Coronary artery (tissue), 2 donors: ENCODE data around the gene DPP4.

Experiments used
- DNase-seq: peaks from one replicate; pipeline ENCODE4 v3.0.0-alpha.2; 2017; ENCODE audit warnings: low spot score
- H3K27ac ChIP-seq, 2 donors: fragments of 200-600 bp; sonication (generic); one replicate each; pipeline ENCODE4 v1.5.1; 2016 to 2019
- H3K4me3 ChIP-seq: fragments of 200-600 bp; sonication (generic); 2 replicates; pipeline ENCODE4 v1.5.1; 2016; ENCODE audit warnings: mild to moderate bottlenecking, moderate library complexity
- TF ChIP-seq, protein P1 (sequence below): fragments of 200-600 bp; sonication (generic); IDR thresholded peaks from one replicate; pipeline ENCODE4 v1.5.1; 2019; ENCODE audit warnings: antibody characterized with exemption

Gene DPP4

DNA sequence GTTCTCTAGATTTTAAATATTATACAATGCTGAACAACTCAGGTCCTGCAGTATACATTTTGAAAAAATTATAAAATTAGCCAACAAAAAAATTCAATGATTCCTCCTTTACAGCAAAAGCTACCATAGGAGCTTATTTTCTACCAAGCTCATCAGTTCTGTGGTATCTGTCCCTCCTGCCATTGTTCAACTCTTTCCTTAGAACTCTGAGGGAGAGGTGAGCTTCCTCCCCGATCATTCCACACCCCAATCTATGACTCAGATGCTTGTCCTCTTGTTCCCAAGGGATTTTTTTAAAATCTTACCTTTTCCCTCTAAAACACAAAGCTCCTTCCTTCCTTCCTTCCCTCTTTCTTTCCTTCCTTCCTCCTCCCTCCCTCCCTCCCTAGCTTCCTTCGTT lies 13.5 kb downstream of the DPP4 start:
- no peak overlapping the region for H3K4me3 ChIP-seq
- TF ChIP-seq, protein P1, sequence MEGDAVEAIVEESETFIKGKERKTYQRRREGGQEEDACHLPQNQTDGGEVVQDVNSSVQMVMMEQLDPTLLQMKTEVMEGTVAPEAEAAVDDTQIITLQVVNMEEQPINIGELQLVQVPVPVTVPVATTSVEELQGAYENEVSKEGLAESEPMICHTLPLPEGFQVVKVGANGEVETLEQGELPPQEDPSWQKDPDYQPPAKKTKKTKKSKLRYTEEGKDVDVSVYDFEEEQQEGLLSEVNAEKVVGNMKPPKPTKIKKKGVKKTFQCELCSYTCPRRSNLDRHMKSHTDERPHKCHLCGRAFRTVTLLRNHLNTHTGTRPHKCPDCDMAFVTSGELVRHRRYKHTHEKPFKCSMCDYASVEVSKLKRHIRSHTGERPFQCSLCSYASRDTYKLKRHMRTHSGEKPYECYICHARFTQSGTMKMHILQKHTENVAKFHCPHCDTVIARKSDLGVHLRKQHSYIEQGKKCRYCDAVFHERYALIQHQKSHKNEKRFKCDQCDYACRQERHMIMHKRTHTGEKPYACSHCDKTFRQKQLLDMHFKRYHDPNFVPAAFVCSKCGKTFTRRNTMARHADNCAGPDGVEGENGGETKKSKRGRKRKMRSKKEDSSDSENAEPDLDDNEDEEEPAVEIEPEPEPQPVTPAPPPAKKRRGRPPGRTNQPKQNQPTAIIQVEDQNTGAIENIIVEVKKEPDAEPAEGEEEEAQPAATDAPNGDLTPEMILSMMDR = no peak
- no peak overlapping the region for H3K27ac ChIP-seq
- no peak for DNase-seq

- Histone ChIP-seq H3K4me3 (no peak overlapping the region), H3K27ac (no peak overlapping the region)
- DNase-seq = no peak
- TF ChIP-seq, protein P1 = no peak
These were observed 14.9 kb downstream of the DPP4 start for GRCh38 chr2:162058973-162059668.

DNA sequence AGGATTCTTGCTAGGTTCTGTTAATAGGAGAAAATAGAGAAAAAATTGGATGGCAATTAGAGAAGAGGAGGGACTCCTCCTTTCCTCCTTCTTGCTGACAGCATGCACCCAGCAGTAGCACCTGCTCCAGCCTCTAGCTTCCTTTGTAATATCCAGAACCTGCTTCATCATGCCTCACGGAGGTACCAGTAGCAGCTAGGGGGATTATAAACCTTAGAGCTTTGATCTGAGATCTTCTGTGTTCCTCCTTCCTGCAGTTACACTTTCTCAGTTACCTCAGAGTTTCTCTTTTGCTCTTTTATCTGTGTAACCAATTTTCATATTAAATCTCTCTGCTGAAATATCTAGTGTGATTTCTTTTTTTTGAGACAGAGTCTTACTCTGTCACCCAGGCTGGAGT lies 16.6 kb downstream of the DPP4 start:
- no peak overlapping the region for H3K27ac ChIP-seq
- TF ChIP-seq, protein P1 = no peak
- no peak for DNase-seq

DNA sequence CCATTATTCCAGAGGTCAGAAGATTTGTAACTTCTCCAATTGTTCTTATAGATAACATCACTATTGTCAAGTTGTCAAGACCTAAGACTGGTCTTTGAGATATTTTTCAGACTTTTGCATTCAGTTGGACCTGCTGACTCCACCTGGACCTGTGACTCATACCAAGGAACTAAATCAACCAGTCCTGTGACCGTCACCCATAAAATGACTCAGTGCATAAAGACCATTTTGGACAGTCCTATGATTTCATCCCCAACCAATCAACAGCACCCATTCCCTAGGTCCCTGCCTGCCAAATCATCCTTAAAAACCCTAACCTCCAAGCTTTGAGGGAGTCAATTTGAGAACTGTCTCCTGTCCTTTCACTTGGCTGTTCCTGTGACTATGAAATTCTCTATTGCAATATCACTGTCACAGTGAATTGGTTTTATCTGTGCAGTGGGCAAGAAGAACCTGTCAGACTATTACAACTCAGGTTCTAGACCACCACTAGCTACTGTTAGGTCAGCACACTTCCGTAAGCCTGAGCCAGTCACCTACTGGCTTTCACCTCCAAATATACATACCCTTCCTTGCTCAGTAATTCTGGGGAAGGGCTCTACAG lies 17.1 kb downstream of the DPP4 start:
- H3K4me3 ChIP-seq = no peak overlapping the region
- DNase-seq = no peak
- TF ChIP-seq, protein P1 = no peak

More for the DNA sequence above, 16.6 kb downstream of the DPP4 start:
- no peak overlapping the region for H3K4me3 ChIP-seq

DNA sequence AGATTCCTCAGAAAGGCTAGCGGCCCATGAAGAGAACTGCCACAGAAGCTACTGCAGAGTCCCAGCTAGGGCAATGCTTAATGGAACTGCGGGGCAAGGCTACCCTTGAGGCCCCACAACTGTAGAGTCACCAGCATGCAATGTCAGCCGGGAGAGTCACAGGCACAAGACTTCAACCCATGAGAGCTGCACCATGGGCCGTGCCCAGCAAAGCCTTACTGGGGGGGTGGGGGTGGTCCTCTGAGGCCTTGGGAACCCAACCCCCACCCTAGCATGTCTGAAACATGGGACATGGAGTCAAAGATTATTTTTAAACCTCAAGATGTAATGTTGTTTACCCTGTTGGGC lies 20.2 kb downstream of the DPP4 start:
- no peak for DNase-seq

More for the DNA sequence above, 17.1 kb downstream of the DPP4 start:
- no peak overlapping the region for H3K27ac ChIP-seq

DNA sequence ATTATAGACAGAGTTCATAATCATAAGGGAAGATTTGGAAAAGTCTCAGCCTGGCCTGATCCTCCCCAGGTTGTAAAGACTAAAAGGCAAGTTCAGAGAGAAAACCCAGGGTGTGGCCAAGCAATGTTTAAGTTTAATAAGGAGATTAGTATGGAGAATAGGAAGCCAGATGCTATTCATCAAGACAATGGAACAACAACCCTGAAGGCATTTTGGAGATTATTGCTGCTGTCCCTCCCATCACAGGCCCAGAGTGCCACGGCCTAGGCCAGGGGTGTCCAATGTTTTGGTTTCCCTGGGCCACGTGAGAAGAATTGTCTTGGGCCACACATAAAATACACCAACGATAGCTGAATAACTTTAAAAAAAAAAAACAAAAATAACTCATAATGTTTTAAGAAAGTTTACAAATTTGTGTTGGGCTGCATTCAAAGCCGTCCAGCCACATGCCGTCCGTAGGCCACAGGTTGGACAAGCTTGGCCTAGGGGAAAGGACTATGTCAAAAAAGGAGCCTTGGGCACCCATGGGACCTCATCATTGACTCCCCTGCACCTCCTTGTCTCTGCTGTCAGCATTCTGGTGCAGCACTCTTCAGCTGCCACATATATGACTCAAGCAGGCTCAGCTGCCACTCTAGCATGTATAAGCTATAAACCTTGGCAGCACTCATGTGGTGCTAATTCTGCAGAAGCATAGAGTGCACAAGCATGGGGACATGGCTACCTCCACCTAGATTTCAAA lies 20.8 kb downstream of the DPP4 start:
- Histone ChIP-seq H3K4me3 (no peak overlapping the region), H3K27ac (no peak overlapping the region)
- DNase-seq = no peak
- TF ChIP-seq, protein P1 = no peak

More for the DNA sequence above, 20.2 kb downstream of the DPP4 start:
- no peak overlapping the region for H3K4me3 ChIP-seq
- TF ChIP-seq, protein P1 = no peak
- no peak overlapping the region for H3K27ac ChIP-seq
